ENCODE data around the gene PARP1. TPM values are rescaled to one million over a fixed set of nuclear protein-coding genes. Genes with fewer than 3 reads are reported as not detected.
"Not testable (repeated sequence)": the region's sequence is repeated elsewhere in the genome, so short reads cannot be mapped to it uniquely, and the experiment has no call there.

PARP1 gene
- total RNA-seq, 1 donor from 2014 or later: 75.8 TPM

GRCh38 chr1:226353698-226354525 lies 54.0 kb downstream of the PARP1 start:
- DNase-seq (ENCODE audit: low spot score): no peak

- no peak for DNase-seq (ENCODE audit: low spot score)
These were observed 56.2 kb downstream of the PARP1 start for GRCh38 chr1:226351709-226352108.

GRCh38 chr1:226350519-226350865 lies 57.4 kb downstream of the PARP1 start:
- DNase-seq (ENCODE audit: low spot score): no peak

- DNase-seq (ENCODE audit: low spot score): no peak
These were observed 57.9 kb downstream of the PARP1 start for GRCh38 chr1:226349801-226350518.

GRCh38 chr1:226349081-226349480 lies 58.8 kb downstream of the PARP1 start:
- no peak for DNase-seq (ENCODE audit: low spot score)

- DNase-seq (ENCODE audit: low spot score): no peak
These were observed 63.2 kb downstream of the PARP1 start for GRCh38 chr1:226344441-226345259.

GRCh38 chr1:226342656-226343055 lies 65.2 kb downstream of the PARP1 start:
- no peak for DNase-seq (ENCODE audit: low spot score)

GRCh38 chr1:226340111-226340510 lies 67.8 kb downstream of the PARP1 start:
- DNase-seq (ENCODE audit: low spot score): not testable (repeated sequence)

- no peak for DNase-seq (ENCODE audit: low spot score)
These were observed 70.5 kb downstream of the PARP1 start for GRCh38 chr1:226337276-226337875.

GRCh38 chr1:226335661-226336060 lies 72.2 kb downstream of the PARP1 start:
- no peak for DNase-seq (ENCODE audit: low spot score)

- no peak for DNase-seq (ENCODE audit: low spot score)
These were observed 74.9 kb downstream of the PARP1 start for GRCh38 chr1:226332947-226333346.

GRCh38 chr1:226329237-226329636 lies 78.7 kb downstream of the PARP1 start:
- no peak for DNase-seq (ENCODE audit: low spot score)

GRCh38 chr1:226327761-226328162 lies 80.1 kb downstream of the PARP1 start:
- no peak for DNase-seq (ENCODE audit: low spot score)

- no peak for DNase-seq (ENCODE audit: low spot score)
These were observed 82.7 kb downstream of the PARP1 start for GRCh38 chr1:226325178-226325577.

GRCh38 chr1:226324479-226324878 lies 83.4 kb downstream of the PARP1 start:
- DNase-seq (ENCODE audit: low spot score): no peak

GRCh38 chr1:226322986-226323385 lies 84.9 kb downstream of the PARP1 start:
- no peak for DNase-seq (ENCODE audit: low spot score)

GRCh38 chr1:226320930-226321329 lies 87.0 kb downstream of the PARP1 start:
- no peak for DNase-seq (ENCODE audit: low spot score)

- DNase-seq (ENCODE audit: low spot score): no peak
These were observed 89.4 kb downstream of the PARP1 start for GRCh38 chr1:226318471-226318870.

- no peak for DNase-seq (ENCODE audit: low spot score)
These were observed 93.8 kb downstream of the PARP1 start for GRCh38 chr1:226314055-226314454.

- DNase-seq (ENCODE audit: low spot score): no peak
These were observed 95.8 kb downstream of the PARP1 start for GRCh38 chr1:226312065-226312464.

GRCh38 chr1:226311376-226311775 lies 96.5 kb downstream of the PARP1 start:
- no peak for DNase-seq (ENCODE audit: low spot score)
